AG10803 (cell line): ENCODE results near the gene NYNRIN.

ENCODE experiments used
- DNase-seq: peaks from one replicate; pipeline ENCODE4 v3.0.0; 2010; ENCODE audit warnings: low read depth
- H3K4me3 ChIP-seq: 2 replicates; pipeline ENCODE4 v1.5.1; 2011; ENCODE audit warnings: mild to moderate bottlenecking, low read length, control low read depth
- CTCF ChIP-seq: conservative IDR thresholded peaks from 2 replicates; pipeline ENCODE4 v1.5.1; 2011; ENCODE audit warnings: mild to moderate bottlenecking, low read length, control low read depth, inconsistent platforms

NYNRIN gene

DNA sequence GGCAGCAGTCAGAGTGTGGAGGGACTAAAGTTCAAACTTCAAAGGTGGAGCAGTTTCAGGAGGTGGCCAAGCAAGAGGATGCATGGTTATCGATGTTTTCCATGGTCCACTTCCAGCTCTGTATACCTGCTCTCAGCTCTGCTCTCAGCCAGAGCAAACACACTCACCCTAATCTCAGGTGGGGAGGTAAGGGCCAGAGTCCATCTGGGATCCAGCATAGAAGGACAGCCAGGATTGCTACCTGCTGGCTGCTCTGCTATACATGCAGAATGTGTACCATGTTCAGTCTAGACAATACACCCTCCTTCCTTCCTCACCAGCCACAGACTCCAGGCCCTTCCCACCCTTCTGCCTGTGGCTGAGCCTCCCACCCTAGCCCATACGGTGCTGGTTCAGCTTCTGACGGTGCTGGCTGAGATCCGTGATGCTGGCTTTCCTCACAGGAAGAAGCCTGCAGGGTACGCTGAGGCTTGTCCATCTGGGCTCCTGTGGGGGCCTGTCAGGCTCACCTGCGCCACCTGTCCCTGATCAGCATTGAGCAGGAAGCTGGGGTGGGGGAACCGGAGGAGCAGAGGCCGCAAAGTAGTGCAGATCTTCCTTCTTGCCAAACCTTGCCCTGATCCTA is 28.2 kb downstream of the NYNRIN start:
- TF ChIP-seq CTCF, result no peak
- no peak for DNase-seq
- no peak overlapping the region for H3K4me3 ChIP-seq

- DNase-seq, result no peak
- H3K4me3 ChIP-seq, result no peak overlapping the region
- TF ChIP-seq CTCF, result no peak
These were observed 29.0 kb downstream of the NYNRIN start for GRCh38 chr14:24427537-24428508.

- no peak for TF ChIP-seq CTCF
These were observed 30.0 kb downstream of the NYNRIN start for GRCh38 chr14:24428628-24429394.

DNA sequence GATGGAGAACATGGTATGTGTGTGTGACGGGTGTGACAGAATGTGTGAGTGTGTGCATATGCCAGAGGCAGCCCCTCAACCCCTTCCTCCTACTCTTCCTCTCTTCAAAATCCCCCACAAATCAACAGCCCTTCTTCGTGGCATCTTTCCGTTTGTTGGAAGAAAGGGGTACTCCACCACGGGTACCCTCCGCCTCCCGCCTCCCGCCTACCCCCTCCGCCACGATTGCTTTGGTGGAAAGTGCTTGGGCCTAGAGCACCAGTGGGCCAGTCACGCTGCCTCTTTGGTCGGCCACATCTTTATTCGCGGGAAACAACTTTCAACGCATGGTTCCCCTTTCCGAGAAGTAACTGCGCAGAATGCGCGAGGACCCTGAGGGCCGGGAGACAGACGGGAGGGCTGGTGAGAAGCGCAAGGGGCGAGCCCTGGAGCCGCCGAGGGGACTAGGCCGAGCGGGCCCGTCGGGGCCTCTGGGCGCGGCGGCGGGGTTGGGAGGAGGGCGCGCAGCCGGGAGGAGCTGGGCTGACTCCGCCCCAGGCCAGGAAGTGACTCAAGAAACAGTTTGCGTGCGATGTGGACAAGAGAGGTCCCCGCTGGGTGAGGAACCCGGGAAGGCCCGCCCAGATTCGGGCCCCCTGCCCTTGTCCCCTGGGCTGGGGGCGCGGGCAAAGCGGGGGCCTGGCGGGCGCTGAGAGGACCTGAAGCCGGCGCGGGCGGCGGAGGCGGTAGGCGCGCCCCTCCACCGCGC is 30.8 kb downstream of the NYNRIN start, which contains the start of the genes CBLN3 and KHNYN:
Gene CBLN3 (minus strand): TSS at position 274 of the 748 bp plus-strand sequence. CDS start 614 bp downstream, outside the sequence.
Gene KHNYN (plus strand): TSS at position 560 of the 748 bp plus-strand sequence. CDS start 777 bp downstream, outside the sequence.
- H3K4me3 ChIP-seq, result peak within 1 kb of the TSS; percentile 79
- peak; percentile 95 for DNase-seq
- TF ChIP-seq CTCF, result no peak

More at GRCh38 chr14:24428628-24429394, 30.0 kb downstream of the NYNRIN start:
- DNase-seq, result no peak
- peak overlapping the region; percentile 79 for H3K4me3 ChIP-seq

DNA sequence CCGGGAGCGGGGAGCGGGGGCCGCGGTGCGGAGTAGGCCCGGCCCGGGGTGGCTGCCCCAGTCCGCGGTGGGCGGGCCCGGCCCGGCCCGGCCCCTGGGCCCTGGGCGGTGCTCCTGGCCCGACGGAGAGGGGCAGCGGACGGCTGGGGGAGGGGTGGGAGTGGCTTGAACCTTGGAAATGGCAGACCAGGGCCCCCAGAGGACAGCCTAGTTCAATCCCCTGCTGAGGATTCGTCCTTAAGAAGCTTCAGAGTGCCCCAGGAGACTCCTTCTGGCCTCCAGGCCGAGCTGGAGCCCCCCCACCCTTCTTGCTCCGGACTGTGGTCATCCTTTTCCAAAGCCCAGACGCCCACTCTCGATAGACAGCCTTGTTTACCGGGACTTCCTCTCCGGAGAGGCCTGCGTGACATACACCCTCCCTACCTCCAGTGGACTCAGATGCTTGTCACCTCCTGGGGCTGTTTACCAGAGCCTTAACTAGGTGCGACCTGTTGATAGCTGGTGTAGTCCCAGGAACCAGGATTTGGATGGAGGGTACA is 31.4 kb downstream of the NYNRIN start:
- TF ChIP-seq CTCF, result no peak
- peak overlapping the region; percentile 79 for H3K4me3 ChIP-seq
- DNase-seq, result peak; percentile 85
